Measurements from ENCODE around the gene PCDH9. TPM values are rescaled to one million over a fixed set of nuclear protein-coding genes. Genes with fewer than 3 reads are reported as not detected.
A peak's percentile ranks its signal among the peaks of the same experiment; 100 is the strongest.

PCDH9 gene
- total RNA-seq, 1 donor from 2014 or later: 0.40 TPM

- no peak for DNase-seq (ENCODE audit: low read depth)
- TF ChIP-seq CTCF (conservative IDR thresholded peaks at IDR 0.05; ENCODE audit: low read depth, low read length): no peak
- H3K4me3 ChIP-seq (ENCODE audit: low read depth, low read length): no peak overlapping the region
Measured at GRCh38 chr13:67052550-67053490, 177.3 kb downstream of the PCDH9 start.

GRCh38 chr13:67049744-67050143 lies 180.4 kb downstream of the PCDH9 start:
- H3K4me3 ChIP-seq (ENCODE audit: low read depth, low read length): no peak overlapping the region
- no peak for DNase-seq (ENCODE audit: low read depth)
- TF ChIP-seq CTCF (conservative IDR thresholded peaks at IDR 0.05; ENCODE audit: low read depth, low read length): no peak

- DNase-seq (ENCODE audit: low read depth): no peak
- H3K4me3 ChIP-seq (ENCODE audit: low read depth, low read length): no peak overlapping the region
- TF ChIP-seq CTCF (conservative IDR thresholded peaks at IDR 0.05; ENCODE audit: low read depth, low read length): no peak
Measured at GRCh38 chr13:67048821-67049150, 181.3 kb downstream of the PCDH9 start.

GRCh38 chr13:67048084-67048820 lies 181.9 kb downstream of the PCDH9 start:
- TF ChIP-seq CTCF (conservative IDR thresholded peaks at IDR 0.05; ENCODE audit: low read depth, low read length): no peak
- peak; percentile 20 for DNase-seq (ENCODE audit: low read depth)
- no peak overlapping the region for H3K4me3 ChIP-seq (ENCODE audit: low read depth, low read length)

- no peak for DNase-seq (ENCODE audit: low read depth)
- H3K4me3 ChIP-seq (ENCODE audit: low read depth, low read length): no peak overlapping the region
- no peak for TF ChIP-seq CTCF (conservative IDR thresholded peaks at IDR 0.05; ENCODE audit: low read depth, low read length)
Measured at GRCh38 chr13:67045357-67045756, 184.8 kb downstream of the PCDH9 start.

- no peak for TF ChIP-seq CTCF (conservative IDR thresholded peaks at IDR 0.05; ENCODE audit: low read depth, low read length)
- H3K4me3 ChIP-seq (ENCODE audit: low read depth, low read length): no peak overlapping the region
- no peak for DNase-seq (ENCODE audit: low read depth)
Measured at GRCh38 chr13:67043901-67044300, 186.2 kb downstream of the PCDH9 start.

Measured in epithelial cell of proximal tubule (primary cell).